HG02884 (cell line): ENCODE measurements around the gene CDK14.

ENCODE experiments used
- ATAC-seq: cut with Tn5 transposase; IDR thresholded peaks from one replicate; pipeline ENCODE4 v1.9.1; 2021; ENCODE audit warnings: mild to moderate bottlenecking, moderate library complexity; ENCODE audit not compliant: unreplicated experiment

The CDK14 gene

DNA sequence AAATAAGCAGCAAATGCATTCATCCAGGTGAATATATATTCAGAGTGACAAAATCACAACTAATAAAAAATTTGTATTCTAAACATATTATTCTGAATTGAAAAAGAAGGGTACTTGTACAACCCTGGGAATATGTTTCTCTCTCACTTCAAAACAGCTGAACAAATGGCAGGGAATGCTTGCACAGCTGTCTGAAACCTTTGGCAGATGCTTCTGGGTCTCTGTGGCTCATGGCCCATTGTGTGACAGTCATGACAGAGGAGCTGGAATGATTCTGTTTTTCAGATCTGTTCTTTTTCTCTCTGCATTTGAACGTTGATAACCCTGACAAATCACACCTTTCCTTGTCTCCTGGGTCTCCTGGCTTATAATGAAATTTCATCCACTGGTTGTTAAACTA is 392.4 kb downstream of the CDK14 start:
- ATAC-seq = no peak

DNA sequence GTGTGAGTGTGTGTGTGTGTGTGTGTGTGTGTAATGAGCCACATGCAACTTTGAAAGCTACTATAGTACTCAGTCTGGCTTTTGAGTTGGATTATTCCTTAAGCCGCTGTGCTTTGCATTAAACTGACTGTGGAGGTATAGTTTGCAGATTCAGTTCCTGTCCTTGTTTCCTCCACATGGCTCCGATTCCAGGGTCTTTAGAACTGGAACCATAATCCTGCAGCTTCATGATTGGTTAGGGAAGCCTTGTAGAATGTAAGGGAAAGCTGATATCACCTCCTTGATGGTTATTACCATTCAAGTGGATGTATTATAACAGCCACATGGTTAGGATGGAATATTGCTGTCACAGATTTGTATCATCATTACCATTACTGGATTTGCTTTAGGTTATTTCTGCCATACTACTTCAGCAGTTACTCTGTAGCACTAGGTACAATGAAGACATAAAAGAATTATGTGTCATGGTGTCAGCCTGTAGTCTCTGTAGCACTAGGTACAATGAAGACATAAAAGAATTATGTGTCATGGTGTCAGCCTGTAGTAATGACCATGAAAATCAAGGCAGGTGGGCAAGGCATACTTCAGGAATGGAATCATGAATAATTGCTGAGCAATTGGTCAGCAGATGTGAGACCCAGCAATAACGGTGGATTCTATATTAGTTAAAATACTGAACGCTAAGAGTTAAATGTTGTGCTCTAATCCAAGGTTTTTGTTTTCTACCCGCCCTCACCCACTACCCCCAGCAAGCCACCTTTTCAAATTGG is 393.1 kb downstream of the CDK14 start:
- ATAC-seq = no peak

DNA sequence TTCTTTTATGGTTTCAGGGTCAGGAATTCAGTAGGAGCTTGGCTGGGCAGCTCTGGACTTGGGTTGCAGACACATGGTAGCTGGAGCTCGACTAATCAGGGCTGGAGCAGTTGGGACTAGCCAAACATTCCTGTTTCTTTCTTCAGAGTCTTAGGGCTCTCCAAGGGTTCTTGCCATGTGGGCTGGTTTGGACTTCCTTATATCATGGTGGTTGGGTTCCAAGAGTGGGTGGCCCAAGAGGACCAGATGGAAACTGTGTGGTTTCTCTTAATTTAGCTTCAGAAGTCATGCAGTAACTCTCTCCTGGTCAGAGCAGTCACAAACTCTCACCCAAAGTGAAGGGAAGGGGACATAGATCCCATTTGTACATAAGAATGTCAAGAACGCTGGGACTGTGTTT is 398.0 kb downstream of the CDK14 start:
- ATAC-seq = no peak

DNA sequence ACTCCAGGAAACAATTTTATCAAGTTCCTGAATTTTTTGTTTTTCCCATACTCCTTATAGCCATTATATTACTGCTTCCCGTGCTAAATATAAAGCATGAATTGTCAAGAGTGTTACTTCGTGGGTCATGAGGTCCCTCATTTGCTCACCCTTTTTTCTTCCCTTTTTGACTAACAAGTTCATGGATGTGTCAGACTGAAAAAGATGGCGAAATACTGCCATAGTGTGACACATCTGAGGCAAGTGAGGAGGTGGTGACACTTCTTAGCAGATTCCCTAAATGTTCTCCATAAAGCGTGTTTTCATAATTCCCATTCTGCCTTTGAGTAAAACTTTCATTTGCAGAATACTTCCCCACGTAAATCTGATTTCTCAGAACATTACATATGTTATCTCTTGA is 398.5 kb downstream of the CDK14 start:
- no peak for ATAC-seq

DNA sequence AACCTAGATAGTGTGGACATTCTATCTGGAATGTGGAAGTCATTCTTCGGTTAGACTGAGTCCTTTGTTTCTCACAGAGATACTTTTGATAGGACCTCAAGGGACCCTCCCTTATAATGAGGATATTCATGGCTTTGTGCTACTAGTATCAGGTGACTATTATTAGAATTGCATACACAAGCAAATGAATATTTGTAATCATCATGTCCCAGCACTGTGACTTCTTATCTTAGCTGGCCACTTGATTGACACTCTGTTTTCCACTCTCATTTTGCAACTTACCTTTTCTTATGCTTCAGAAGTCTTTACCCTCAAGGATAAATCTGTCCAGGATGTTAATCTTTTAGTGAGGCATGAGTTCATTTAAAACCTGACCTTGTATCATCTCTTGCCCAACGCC is 399.9 kb downstream of the CDK14 start:
- no peak for ATAC-seq

DNA sequence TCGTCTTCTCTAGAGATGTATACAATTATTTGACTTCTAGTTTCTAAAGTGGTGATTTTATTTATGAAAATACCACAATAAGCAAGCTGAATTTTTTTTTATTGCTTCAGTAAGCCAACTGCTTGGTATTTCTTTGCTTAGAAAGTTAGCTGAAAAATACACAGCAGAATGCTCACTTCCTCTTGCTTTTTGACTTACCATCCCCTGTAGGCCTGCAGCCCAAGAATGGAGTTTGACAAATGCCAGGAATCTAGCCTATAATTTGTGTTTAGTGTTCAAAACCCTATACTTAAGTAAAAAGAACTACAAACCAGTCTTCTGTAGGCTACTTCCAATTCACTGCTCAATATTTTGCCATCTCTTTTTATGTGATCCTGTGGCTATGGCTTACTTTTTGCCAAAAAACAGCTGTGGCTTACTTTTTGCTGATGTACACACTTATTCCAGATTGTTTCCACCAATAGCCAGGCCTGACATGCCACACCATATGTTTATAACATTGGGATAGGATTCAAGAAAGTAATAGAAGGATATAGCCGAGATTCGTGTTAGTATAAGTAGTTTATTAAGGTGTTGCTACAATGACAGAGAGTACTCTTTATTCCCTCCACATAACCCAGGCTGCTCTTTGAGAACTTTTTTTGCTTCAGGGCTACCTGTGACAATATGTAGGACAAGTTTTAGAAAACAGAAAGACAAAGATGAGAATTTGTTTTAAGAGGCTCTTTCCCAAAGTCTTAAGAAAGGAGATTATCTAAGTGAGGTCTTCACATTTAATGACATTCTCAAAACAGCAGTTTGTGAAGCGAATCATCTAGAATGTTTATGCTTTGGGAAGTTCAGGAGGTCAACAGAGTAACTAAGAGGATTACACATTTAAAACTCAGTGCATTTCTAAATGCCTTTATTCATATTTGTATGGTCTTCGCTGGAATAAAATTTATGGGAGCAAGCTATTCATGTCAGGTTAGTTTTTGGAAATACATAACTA is 404.2 kb downstream of the CDK14 start:
- no peak for ATAC-seq

DNA sequence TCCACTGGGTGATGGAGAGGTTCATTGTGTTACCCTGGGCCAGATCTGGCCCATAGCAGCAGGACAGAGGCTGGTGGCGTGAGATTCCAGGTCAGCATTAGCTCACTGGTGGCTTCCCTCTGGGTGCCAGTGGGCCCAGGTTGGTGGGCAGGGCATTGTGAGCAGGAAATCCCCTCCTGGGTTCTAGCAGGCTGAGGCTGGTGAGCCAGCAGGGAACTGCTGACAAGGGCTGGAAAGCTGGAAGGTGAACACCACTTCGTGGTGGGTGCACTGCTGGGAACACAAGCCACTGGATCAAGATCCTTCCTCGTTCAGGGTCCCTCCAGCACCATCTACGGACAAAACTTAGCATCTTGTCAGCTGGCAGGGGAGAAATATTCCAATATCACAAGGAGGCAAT is 408.9 kb downstream of the CDK14 start:
- ATAC-seq = no peak

DNA sequence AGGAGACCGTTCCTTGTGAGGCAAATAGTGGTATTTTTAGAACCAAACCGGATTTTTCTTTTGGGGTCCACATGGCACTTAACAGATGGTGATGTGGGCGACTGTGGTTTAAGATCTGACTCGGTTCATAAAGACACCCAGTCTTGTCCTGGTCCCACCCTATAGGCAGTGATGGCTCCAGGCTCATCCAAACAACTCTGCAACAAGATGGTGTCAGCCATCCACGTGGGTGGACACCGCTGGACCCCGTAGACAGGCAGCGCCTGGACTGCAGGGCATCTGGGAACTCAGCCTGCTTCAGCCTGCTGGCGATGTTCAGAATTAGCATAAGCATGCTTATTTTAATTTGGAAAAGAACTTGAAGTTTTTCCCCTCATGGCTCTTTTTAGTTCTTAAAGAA is 409.7 kb downstream of the CDK14 start:
- no peak for ATAC-seq

DNA sequence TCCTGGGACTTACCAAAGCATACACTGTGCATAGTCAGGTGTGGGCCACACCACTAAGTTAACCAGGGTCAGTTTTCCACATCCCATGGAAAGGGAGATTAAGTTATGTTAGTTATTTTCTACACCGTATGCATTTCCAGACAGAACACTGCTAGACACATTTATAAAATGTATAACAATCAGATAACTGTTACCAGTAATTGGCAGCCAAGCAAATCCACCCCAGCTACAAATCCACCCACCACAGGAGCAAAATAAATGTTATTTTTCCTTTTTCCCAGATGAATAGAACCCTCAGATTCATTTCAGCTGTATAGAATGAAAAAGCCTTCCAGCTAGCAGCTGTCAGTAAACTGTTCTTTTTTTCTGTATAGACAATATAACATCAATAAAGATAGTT is 411.2 kb downstream of the CDK14 start:
- ATAC-seq = no peak

DNA sequence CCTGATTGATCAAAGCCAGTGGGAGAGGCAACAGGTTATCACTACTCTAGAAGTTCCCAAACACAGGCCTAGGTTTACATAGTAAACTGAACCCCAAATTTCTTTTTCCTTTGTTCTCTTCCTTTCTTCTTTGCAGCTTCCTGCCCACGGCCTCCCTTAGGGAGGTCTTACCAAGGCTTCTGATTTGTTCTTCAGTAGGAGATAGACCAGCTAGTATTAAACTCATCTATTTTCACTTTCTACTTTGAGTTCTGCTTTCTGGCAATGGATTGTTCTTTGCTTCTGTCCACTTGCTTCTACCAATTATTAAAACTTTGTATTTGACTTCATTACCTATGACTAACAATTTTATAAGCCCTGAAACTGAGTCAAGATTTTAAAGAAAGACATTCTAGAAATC is 417.0 kb downstream of the CDK14 start:
- ATAC-seq = no peak

DNA sequence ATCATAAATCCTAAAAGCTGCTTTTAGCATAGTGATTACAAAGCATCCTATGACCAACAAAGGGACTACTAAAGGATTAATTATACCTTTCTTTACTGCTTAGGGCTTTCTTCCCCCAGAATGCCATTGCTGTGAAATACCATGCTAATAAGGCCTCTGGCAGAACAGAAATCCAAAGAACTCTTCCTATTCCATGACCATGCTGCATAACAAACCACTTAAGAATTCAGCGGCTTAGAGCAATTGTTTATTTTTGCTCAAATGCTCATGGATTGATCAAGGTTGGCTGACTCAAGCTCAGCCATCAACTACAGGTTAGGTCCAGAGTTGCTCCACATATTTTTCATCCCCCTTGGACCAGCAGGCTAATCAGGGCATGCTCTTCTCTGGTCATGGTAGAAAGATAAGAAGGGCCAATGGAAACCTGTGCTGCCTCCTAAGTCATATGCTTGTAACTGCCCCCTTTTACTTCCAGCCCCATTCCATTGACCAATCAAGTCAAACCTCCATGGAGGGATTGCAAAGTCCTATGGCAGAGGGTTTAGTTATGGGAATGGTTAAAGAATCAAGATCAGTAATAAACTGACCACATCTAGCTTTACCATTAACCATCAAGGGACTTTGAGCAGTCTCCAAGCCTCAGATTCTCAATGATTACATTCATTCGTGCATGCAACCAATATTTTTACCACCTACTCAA is 423.7 kb downstream of the CDK14 start:
- ATAC-seq = no peak

DNA sequence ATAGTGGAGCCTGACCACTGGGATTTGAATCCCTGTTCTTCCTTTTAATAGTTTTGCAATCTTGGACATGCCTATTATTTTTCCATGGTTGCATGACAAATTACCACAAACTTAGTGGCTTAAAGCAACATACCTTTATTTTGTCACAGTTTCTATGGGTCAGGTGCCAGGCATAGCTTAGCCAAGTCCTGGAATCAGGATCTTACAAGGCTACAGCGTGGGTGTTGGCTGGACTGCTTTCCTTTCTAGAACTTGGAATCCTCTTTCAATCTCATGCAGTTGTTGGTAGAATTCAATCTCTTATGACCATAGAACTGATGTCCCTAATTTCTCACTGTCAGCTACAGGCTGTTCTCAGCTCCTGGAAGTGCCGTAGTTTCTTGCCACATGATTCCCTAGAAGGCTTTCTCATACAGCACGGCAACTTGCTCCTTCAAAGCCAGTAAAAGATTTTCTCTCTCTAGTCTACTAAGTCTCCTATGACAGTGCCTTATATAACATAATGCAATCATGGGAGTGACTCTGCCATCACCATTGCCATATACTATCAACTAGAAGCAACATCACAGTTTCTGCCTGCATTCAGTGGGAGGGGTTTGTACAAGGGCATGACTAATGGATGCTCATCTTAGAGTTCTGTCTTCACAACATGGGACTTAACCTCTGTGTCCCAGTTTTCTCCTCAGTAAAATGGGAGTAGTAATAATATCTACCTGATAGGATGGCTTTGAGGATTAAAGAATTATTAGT is 424.7 kb downstream of the CDK14 start:
- no peak for ATAC-seq

DNA sequence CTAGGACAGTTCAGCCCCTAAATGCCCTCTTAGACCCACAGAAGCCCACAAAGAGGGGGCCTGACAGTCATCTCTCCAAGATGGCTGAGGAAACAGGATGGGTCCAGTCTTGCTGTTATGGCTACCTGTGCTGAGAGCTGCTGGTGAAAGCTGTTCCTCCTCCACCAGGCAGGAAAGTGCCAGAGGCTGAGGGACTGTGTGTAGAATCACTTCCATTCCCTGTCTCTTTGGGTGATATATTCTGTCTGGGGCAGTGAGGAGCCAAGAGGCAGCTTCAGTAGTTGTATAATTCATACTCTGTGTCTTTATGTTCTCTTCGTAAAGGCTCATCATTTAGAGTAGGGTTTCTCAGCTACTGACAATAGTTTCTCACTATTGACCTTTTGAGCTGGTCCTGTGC is 425.8 kb downstream of the CDK14 start:
- ATAC-seq = no peak

DNA sequence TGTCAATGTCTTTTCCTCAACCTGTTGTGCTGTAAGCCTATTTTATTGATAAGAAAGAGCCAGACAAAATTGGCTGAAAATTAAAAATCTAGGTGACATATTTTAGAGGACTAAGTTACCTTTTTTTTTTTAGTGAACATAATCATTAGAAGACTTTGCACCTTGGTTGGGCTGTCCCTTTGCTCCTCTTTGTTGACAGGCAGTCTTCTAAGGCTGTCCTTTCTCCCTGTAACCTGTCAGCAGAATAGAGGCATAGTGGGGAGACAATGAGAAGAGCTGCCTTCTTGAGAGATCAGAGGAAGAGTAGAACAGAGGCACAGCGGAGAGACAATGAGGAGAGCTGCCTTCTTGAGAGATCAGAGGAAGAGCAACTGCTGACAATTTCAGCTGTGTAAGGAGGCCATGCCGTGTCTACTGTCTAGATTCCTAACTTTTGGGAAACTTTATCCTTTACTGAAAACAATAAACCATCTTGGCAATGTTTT is 429.8 kb downstream of the CDK14 start:
- ATAC-seq = no peak

DNA sequence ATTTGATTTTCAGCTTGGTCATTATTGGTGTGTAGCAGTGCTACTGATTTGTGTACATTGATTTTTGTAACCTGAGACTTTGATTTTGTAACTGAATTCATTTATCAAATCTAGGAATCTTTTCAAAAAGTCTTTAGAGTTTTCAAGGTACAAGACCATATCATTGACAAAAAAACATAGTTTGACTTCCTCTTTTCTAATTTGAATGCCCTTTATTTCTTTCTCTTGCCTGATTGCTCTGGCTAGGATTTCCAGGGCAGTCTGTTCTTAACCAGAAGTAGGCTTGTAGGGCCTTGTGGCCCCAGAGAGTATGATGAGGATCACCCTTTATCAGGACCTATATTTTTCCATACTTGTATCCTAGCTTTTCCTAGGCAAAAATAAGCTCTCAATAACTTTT is 433.6 kb downstream of the CDK14 start:
- ATAC-seq = no peak

DNA sequence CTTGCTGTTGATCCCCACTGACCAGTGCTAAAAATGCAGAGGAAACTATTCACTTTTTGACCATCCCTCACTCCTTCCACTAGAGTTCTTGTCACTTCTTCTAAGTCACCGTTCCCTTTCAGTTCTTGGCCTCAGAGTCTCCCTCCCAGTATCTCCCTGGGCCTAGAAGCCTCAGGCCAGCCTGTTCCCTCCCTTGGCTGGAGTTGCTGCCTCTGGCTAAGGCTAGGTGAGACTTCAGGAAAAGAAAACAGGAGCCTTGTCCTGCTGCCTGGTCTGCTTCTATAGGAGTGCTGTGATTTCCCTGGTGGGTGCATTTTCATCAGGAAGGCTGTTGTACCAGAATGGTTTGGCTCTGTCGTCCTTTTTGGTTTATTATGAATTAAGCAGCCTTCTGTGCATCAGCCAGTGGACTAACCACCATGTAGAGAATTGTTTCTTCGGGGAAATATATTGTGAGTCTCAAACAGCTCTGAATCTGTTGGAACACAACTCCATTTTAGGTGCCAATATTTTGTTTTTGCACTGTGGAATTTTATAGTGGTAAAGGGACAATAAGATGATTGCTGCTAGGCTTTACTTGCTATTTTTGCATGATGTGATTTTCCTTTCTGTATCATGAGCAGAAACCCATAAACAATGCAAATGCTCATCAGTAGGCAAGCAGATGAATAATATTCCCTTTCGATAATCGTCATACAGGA is 434.7 kb downstream of the CDK14 start:
- ATAC-seq = no peak

DNA sequence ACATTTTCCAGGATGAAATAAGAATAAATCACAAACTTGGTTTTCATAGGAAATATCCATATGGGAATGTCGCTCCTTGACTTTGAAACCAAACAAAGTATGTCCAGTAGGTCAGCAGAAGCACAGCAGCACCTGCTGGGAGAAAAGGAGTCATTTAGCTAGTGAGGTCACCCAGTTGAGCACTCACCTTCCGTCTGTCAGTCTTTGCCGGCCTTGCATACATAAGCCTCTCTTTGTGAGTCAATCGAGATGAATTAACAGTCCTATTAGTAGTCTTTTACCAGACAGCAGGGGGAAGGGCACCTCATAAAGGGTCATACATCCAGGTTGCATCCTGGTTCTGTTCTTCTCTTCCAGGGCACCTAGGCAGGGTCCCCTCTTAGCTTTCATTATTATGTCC is 435.6 kb downstream of the CDK14 start:
- ATAC-seq = no peak

DNA sequence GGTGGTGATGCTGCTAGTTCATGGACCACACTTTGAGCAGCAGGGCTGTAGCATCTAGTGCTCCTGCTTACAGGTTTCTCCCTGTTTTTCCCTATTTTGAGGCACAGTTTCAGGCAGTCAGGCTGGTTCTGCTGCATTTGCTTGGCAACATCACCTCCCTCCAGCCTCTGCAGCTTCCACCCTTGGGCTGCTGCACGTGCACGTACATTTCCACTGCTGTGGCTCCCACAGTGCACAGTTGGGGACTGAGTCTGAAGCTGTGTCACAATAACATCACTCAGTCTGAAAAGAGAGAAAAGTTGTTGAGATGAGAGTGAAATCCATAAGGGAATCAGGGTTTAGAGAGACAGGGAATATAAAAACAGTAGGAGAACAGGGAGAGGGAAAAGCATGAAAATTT is 437.5 kb downstream of the CDK14 start:
- no peak for ATAC-seq

DNA sequence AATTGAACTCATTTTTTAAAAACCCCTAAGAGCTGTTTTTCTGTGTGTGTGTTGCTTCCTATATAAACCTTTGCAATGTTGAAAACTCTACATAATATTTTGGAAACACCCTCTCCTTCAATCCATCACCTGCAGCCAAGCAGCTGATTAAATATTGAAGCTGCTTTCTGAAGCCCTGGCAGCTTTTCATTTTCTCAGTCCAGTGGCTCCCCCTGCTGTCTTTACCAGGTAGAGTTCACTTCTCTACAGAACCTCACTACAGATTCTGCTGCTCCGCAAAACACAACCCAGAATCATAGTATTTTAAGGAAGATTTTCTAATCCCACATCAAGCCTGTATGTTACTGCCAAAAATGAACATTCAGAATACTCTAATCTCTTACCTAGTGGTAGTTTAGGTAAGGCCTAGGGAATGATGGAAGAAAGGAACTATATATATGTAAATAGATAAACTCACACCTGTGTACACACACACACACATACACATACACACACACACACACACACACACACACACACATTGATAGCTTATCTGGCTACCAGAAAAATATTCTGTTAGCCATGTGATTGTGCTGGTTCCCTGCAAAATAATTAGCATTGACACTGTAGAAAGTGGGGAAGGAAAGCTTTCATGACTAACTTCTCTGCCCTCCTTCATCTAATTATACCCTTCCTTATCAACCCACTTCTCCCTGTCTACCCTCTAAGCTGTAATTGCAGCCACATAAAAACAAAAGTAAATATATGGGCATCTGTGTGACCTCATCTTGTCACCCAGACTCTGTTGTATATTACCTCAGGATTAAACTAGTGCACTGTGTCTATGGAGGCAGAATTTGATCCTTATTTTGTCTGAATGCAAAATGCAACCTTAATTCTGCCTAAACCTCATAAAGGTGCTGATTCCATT is 438.6 kb downstream of the CDK14 start:
- ATAC-seq = no peak
